ENCODE measurements around the gene SLC50A1.
"Not testable (repeated sequence)": the region's sequence is repeated elsewhere in the genome, so short reads cannot be mapped to it uniquely, and the experiment has no call there.

The SLC50A1 gene

GRCh38 chr1:155134880-155135414, 705 bp upstream of the SLC50A1 start:
- peak; percentile 73 for DNase-seq (ENCODE audit: low spot score)

- DNase-seq (ENCODE audit: low spot score), result no peak
Measured at GRCh38 chr1:155136748-155137147, 1.1 kb downstream of the SLC50A1 start.

DNA sequence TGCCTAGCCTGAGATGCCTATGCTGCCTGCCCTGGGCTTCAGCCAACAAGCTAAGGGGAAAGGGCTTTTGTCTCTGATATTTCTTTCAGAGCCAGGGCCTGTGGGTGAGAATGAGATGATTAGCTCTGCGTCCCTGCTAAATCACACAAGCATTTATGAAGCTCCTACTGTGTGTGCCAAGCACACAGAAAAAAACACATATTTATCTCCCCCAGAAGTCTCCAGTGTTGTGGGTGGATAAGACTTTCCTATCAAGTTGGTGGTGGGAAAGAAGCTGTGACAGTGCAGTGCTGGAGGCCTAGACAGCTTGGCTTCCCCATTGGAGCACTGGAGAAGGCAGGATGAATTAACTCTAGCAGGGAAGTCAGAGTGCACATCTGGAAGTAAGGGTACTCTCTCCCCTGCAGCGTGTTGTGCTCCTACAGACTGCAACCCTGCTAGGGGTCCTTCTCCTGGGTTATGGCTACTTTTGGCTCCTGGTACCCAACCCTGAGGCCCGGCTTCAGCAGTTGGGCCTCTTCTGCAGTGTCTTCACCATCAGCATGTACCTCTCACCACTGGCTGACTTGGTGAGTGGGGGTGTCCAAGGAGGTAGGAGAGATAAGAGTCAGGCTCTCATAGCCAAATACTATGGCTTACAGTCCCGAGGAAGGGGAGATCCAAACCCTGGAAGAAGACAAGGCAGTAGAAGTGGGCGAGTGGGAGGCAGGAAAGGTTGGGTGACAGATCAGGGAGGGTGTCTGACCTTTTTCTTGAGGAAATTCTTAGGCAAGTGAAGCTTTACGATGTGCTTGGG, 1.7 kb downstream of the SLC50A1 start:
- no peak for DNase-seq (ENCODE audit: low spot score)

DNA sequence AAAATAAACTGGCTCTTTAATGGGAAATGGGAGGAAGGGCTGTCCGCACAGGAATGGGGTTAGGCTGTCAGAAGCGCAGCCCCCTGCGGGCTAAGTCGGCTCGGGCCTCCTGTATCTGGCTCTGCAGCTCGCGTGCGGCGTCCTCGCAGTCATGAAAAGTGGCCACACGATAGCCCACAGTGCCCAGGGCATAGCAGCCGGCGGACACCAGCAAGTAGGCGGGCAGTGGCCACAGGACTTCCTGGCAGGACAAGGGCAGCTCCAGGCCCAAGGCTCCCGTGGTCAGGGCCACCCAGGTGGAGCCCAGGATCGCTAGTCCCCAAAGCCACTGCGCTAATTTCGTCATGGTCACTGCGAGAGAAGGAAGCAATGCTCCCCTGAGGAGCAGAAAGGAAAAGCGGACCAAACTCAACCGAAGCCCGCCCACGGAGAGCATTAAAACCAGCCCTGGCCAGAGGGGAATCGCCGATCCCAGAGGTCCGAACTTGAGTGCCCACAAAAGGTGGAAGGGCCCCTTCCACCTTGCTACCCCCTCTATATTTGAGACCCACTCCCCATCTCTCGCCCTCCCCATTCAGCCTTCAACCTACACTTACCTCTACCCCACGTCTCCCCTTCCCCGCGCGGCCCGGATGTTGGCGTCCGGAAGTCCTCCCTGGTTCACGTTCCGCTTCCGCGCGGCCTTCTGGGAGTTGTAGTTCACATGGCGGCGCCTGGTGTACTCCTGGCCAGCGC, 4.4 kb downstream of the SLC50A1 start, which contains the start of gene DPM3:
TSS of gene DPM3 (minus strand) at position 637 of the 735 bp plus-strand sequence. CDS start at position 346, 291 bp downstream.
- DNase-seq (ENCODE audit: low spot score), result peak; percentile 91

GRCh38 chr1:155140630-155140953, 4.9 kb downstream of the SLC50A1 start:
- no peak for DNase-seq (ENCODE audit: low spot score)

- DNase-seq (ENCODE audit: low spot score), result no peak
Measured at GRCh38 chr1:155141749-155142148, 6.1 kb downstream of the SLC50A1 start.

- DNase-seq (ENCODE audit: low spot score), result no peak
Measured at GRCh38 chr1:155145491-155145890, 9.8 kb downstream of the SLC50A1 start.

DNA sequence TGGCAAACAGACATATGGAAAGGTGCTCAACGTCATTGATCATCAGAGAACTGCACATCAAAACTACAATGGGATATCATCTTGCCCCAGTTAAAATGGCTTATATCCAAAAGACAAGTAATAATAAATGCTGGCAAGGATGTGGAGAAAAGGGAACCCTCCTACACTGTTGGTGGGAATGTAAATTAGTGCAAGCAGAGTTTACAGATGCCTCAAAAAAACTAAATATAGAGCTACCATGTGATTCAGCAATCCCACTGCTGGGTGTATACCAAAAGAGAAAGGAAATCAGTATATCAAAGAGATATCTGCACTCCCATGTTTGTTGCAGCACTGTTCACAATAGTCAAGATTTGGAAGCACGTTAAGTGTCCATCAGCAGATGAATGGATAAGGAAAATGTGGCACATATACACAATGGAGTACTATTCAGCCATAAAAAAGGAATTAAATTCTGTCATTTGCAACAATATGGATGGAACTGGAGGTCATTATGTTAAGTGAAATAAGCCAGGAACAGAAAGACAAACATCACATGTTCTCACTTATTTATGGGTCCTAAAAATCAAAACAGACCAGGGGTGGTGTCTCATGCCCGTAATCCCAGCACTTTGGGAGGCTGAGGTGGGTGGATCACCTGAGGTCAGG, 20.5 kb downstream of the SLC50A1 start:
- not testable (repeated sequence) for DNase-seq (ENCODE audit: low spot score)

GRCh38 chr1:155158991-155159390, 23.3 kb downstream of the SLC50A1 start:
- DNase-seq (ENCODE audit: low spot score), result no peak

- no peak for DNase-seq (ENCODE audit: low spot score)
Measured at GRCh38 chr1:155160128-155160527, 24.5 kb downstream of the SLC50A1 start.

- DNase-seq (ENCODE audit: low spot score), result not testable (repeated sequence)
Measured at GRCh38 chr1:155162631-155163030, 27.0 kb downstream of the SLC50A1 start.

GRCh38 chr1:155163785-155164184, 28.1 kb downstream of the SLC50A1 start:
- not testable (repeated sequence) for DNase-seq (ENCODE audit: low spot score)

GRCh38 chr1:155164625-155165024, 29.0 kb downstream of the SLC50A1 start:
- DNase-seq (ENCODE audit: low spot score), result not testable (repeated sequence)

- no peak for DNase-seq (ENCODE audit: low spot score)
Measured at GRCh38 chr1:155166051-155166470, 30.4 kb downstream of the SLC50A1 start.

DNA sequence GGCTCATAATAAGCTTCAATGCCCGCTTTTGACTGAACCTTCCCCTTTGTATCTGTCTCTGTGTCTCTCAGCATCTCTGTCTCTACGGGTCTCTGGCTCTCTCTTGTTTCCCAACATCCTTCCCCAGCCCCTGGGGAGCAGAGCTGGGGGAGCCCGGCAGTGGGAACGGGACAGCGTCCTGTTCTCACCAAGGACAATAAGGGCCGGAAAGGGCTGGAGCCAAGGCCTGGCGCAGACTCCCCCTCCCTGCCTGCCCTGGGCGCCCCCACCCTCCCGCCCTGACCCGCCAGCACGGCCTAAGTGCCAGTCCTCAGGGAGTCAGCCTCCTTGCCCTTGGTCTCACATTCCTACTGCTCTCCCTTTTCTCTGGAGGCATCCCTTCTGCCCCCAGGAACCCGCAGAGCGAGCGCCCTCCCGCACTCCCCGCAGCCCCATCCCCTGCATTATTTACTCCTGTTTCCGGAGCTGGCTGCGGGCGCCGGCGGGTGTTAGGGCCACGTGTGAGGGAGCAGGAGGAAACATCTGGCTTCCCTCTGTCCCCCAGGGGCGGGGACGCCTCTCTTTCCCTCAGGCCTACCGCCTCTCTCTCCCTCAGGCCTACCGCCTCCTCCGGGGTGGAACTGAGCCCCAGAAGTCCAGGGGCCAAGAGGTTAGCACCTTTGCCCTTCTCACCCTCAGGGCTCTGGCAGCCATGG, 31.0 kb downstream of the SLC50A1 start:
- no peak for DNase-seq (ENCODE audit: low spot score)

GRCh38 chr1:155167166-155168104, 31.8 kb downstream of the SLC50A1 start:
- peak; percentile 89 for DNase-seq (ENCODE audit: low spot score)

DNA sequence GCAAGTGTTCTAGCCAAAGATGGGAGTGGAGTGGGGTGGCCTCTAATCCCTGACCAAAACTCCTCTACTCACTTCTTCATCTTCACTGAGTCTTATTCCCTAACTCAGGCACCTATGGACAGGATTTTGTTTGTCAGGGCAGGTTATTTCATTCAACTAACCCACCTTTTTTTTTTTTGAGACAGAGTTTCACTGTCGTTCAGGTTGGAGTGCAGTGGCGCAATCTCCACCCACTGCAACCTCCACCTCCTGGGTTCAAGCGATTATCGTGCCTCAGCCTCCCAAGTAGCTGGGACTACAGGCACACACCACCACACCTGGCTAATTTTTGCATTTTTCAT, 32.4 kb downstream of the SLC50A1 start:
- not testable (repeated sequence) for DNase-seq (ENCODE audit: low spot score)

GRCh38 chr1:155168456-155169210, 33.0 kb downstream of the SLC50A1 start:
- no peak for DNase-seq (ENCODE audit: low spot score)

- no peak for DNase-seq (ENCODE audit: low spot score)
Measured at GRCh38 chr1:155169541-155169940, 33.9 kb downstream of the SLC50A1 start.

Data from cerebellar cortex (tissue), 1 donor.